ENCODE measurements around the gene SLC28A1. TPM values are rescaled to one million over a fixed set of nuclear protein-coding genes. Genes with fewer than 3 reads are reported as not detected.

The SLC28A1 gene
- total and polyA plus RNA-seq, 2 donors (not counting 1 experiment from before 2014, with no cell fraction given) = not detected

DNA sequence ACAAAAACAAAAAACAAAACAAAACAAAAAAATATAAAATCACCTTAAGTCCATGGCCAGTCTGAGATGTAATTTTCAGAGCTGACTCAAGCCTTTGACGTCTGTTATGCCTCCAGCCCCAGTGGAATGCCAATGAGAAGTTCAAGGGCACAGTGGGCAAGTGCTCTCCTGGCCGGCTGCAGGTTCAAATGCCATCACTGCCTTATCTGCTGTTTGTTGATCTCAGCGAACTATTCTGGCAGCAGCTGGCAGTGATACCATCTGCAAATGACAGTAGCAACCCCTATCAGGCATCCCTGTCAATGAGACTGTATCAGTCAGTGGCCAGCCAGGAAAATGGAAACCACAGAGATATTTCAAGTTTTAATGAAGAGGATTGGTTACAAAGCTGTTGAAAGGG is 86.4 kb downstream of the SLC28A1 start:
- Mint-ChIP-seq H3K27ac (no peak overlapping the region), H3K4me3 (no peak overlapping the region), H3K27me3 (peaks cover 14% of the 10 kb centered on the region), H3K9me3 (ENCODE audit: insufficient read depth) (no peaks in the 10 kb centered on the region), H3K4me1 (no peaks in the 10 kb centered on the region)
- Histone ChIP-seq H3K4me1 (ENCODE audit: control insufficient read depth in 2 of 2, insufficient read depth in 2 of 2, low read length in 2 of 2) (no peaks in the 10 kb centered on the region), H4K20me1 (ENCODE audit: control insufficient read depth, insufficient read depth, low read length, poor library complexity, severe bottlenecking) (no peaks in the 10 kb centered on the region), H3K9ac (ENCODE audit: low read length) (no peak overlapping the region), H3K79me2 (ENCODE audit: control insufficient read depth, insufficient read depth, low read length) (no peaks in the 10 kb centered on the region), H3K36me3 (replicated peaks in 1 of 2; ENCODE audit: control extremely low read depth in 1 of 2, control insufficient read depth in 1 of 2, extremely low read depth in 1 of 2, insufficient read depth in 2 of 2, low read length in 1 of 2) (no peaks in the 10 kb centered on the region), H3K27ac (ENCODE audit: low read length in 2 of 2) (no peak overlapping the region), H3K9me3 (ENCODE audit: control extremely low read depth in 1 of 3, control insufficient read depth in 2 of 3, insufficient read depth in 1 of 3, low read length in 2 of 3) (no peaks in the 10 kb centered on the region), H3K4me2 (replicated peaks; ENCODE audit: low read depth, low read length, poor library complexity, severe bottlenecking) (no peak overlapping the region), H2AFZ (ENCODE audit: insufficient read depth, low read depth, low read length, poor library complexity, severe bottlenecking) (no peak overlapping the region), H3K4me3 (ENCODE audit: control extremely low read depth in 1 of 5, extremely low read depth in 1 of 5, insufficient read depth in 1 of 5, low read depth in 2 of 5, low read length in 4 of 5) (no peak overlapping the region), H3K27me3 (replicated peaks in 1 of 4; ENCODE audit: control extremely low read depth in 1 of 4, control insufficient read depth in 3 of 4, insufficient read depth in 4 of 4, low read length in 3 of 4) (no peaks in the 10 kb centered on the region)
- no peak for ATAC-seq (ENCODE audit: low read depth)
- ChIA-PET POLR2A (no interaction called here), CTCF (no interaction called here)
- TF ChIP-seq EZH2 (IDR thresholded peaks at IDR 0.05; ENCODE audit: borderline replicate concordance, insufficient read depth, low read depth, low read length, poor library complexity, severe bottlenecking) = no peak
- TF ChIP-seq, protein P1, sequence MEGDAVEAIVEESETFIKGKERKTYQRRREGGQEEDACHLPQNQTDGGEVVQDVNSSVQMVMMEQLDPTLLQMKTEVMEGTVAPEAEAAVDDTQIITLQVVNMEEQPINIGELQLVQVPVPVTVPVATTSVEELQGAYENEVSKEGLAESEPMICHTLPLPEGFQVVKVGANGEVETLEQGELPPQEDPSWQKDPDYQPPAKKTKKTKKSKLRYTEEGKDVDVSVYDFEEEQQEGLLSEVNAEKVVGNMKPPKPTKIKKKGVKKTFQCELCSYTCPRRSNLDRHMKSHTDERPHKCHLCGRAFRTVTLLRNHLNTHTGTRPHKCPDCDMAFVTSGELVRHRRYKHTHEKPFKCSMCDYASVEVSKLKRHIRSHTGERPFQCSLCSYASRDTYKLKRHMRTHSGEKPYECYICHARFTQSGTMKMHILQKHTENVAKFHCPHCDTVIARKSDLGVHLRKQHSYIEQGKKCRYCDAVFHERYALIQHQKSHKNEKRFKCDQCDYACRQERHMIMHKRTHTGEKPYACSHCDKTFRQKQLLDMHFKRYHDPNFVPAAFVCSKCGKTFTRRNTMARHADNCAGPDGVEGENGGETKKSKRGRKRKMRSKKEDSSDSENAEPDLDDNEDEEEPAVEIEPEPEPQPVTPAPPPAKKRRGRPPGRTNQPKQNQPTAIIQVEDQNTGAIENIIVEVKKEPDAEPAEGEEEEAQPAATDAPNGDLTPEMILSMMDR (IDR thresholded peaks at IDR 0.05) = no peak
- intact Hi-C loops (cut with micrococcal nuclease) = no loop called here
- 92% methylated on average over 3 of the region's 3 CpGs for WGBS (ENCODE audit: insufficient coverage)
- DNase-seq = no peak

DNA sequence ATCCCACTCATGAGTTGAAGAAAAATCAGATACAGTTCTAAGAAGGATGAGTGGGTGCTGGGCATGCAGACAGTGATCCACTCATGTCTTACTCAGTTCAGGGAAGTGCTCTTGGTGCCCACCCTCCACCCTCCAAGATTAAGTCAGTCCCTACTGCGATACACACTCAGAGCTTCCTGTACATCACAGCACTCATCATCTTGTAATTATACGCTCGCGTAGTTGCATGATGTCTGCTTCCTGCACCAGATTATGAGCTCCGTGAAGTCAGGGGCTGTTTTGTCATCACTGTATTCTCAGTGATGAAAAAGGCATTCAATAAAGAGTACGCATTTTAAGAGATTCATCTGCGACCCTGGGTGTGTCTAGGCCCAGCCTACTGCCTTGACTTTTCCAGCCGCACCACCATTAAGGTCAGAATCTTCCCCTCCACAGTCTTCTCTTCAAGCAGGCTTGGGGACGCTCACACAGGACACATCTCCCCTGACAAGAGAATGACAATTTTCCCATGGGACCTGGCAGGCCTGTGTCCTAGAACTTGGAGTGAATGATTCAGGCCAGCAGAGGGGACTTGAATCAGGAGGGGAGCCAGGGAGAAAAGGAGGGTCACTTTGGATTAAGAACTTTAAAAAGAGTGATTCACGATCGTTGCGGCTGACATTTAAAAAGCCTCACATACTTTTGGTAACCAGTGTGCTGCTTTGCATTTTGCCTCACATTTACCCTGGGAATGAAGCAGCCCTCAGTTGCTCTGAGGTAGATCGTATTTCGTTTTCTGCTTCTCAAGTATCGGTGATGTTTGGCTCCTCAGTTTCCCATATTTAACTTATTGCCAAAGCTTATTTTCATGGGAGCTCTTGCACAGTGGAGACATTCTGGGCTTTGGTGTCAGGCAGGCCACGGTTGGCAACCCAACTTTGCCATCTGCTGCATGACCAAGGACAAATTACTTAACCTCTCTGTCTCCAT is 89.3 kb downstream of the SLC28A1 start:
- Histone ChIP-seq H3K27me3 (replicated peaks in 1 of 4; ENCODE audit: control extremely low read depth in 1 of 4, control insufficient read depth in 3 of 4, insufficient read depth in 4 of 4, low read length in 3 of 4) (no peaks in the 10 kb centered on the region), H3K4me2 (replicated peaks; ENCODE audit: low read depth, low read length, poor library complexity, severe bottlenecking) (no peak overlapping the region), H3K9ac (ENCODE audit: low read length) (no peak overlapping the region), H3K79me2 (ENCODE audit: control insufficient read depth, insufficient read depth, low read length) (no peaks in the 10 kb centered on the region), H4K20me1 (ENCODE audit: control insufficient read depth, insufficient read depth, low read length, poor library complexity, severe bottlenecking) (no peaks in the 10 kb centered on the region), H3K36me3 (replicated peaks in 1 of 2; ENCODE audit: control extremely low read depth in 1 of 2, control insufficient read depth in 1 of 2, extremely low read depth in 1 of 2, insufficient read depth in 2 of 2, low read length in 1 of 2) (no peaks in the 10 kb centered on the region), H3K4me3 (ENCODE audit: control extremely low read depth in 1 of 5, extremely low read depth in 1 of 5, insufficient read depth in 1 of 5, low read depth in 2 of 5, low read length in 4 of 5) (no peak overlapping the region), H3K27ac (ENCODE audit: low read length in 2 of 2) (no peak overlapping the region), H3K4me1 (ENCODE audit: control insufficient read depth in 2 of 2, insufficient read depth in 2 of 2, low read length in 2 of 2) (no peaks in the 10 kb centered on the region), H2AFZ (ENCODE audit: insufficient read depth, low read depth, low read length, poor library complexity, severe bottlenecking) (no peak overlapping the region), H3K9me3 (ENCODE audit: control extremely low read depth in 1 of 3, control insufficient read depth in 2 of 3, insufficient read depth in 1 of 3, low read length in 2 of 3) (no peaks in the 10 kb centered on the region)
- DNase-seq = no peak
- WGBS (ENCODE audit: insufficient coverage) = 95% methylated on average over 12 of the region's 16 CpGs
- ATAC-seq (ENCODE audit: low read depth) = no peak
- ChIA-PET POLR2A (no interaction called here), CTCF (no interaction called here)
- Mint-ChIP-seq H3K4me3 (no peak overlapping the region), H3K27me3 (peaks cover 14% of the 10 kb centered on the region), H3K9me3 (ENCODE audit: insufficient read depth) (no peaks in the 10 kb centered on the region), H3K27ac (no peak overlapping the region), H3K4me1 (peaks cover 6% of the 10 kb centered on the region)
- intact Hi-C loops (cut with micrococcal nuclease) = no loop called here
- TF ChIP-seq EZH2 (IDR thresholded peaks at IDR 0.05; ENCODE audit: borderline replicate concordance, insufficient read depth, low read depth, low read length, poor library complexity, severe bottlenecking) = no peak
- TF ChIP-seq, protein P1 (IDR thresholded peaks at IDR 0.05) = no peak

Data from B cell (primary cell).